ENCODE measurements around the gene OR10A7. TPM values are rescaled to one million over a fixed set of nuclear protein-coding genes. Genes with fewer than 3 reads are reported as not detected.

The OR10A7 gene
- total RNA-seq, 1 experiment from 2014 or later = not detected

GRCh38 chr12:55226523-55226922, 5.7 kb downstream of the OR10A7 start:
- Mint-ChIP-seq H3K4me1 (ENCODE audit: insufficient read depth, unreplicated experiment) (no peaks in the 10 kb centered on the region), H3K27me3 (ENCODE audit: insufficient read depth, unreplicated experiment) (peaks cover 71% of the 10 kb centered on the region), H3K36me3 (ENCODE audit: insufficient read depth, unreplicated experiment) (no peaks in the 10 kb centered on the region), H3K27ac (ENCODE audit: low read depth, unreplicated experiment) (no peak overlapping the region), H3K4me3 (ENCODE audit: unreplicated experiment) (no peak overlapping the region), H3K9me3 (ENCODE audit: unreplicated experiment) (no peaks in the 10 kb centered on the region)
- DNase-seq (ENCODE audit: unreplicated experiment) = no peak
- intact Hi-C loops (cut with micrococcal nuclease) = no loop called here
- BruUV-seq (replicated peaks) = no TSS peak
- CTCF ChIA-PET = no interaction called here
- no peak for TF ChIP-seq CTCF (IDR thresholded peaks at IDR 0.05; ENCODE audit: unreplicated experiment)
- POLR2A ChIA-PET = no interaction called here

GRCh38 chr12:55227643-55228042, 6.8 kb downstream of the OR10A7 start:
- ChIA-PET CTCF (interaction anchor here (0.7 kb wide), 1 partner anchor 512 kb away, joined by 3 read pairs; no protein-coding TSS in a partner anchor), POLR2A (interaction anchor here (0.8 kb wide), 1 partner anchor 782 kb away, joined by 3 read pairs; no protein-coding TSS in a partner anchor)
- no TSS peak for BruUV-seq (replicated peaks)

GRCh38 chr12:55244309-55244708, 23.5 kb downstream of the OR10A7 start, which contains the start of gene OR6C74:
Gene OR6C74, plus strand, starts transcription at chr12:55244609. Its CDS starts 2,679 bp downstream, at chr12:55247288.
- Mint-ChIP-seq H3K4me3 (ENCODE audit: unreplicated experiment) (no peak within 1 kb of the TSS), H3K27me3 (ENCODE audit: insufficient read depth, unreplicated experiment) (peaks cover 89% of the 10 kb centered on the region)
- intact Hi-C loops (cut with micrococcal nuclease) = no loop called here

More at GRCh38 chr12:55227643-55228042, 6.8 kb downstream of the OR10A7 start:
- H3K27ac Mint-ChIP-seq (ENCODE audit: low read depth, unreplicated experiment) = no peak overlapping the region
- no peaks in the 10 kb centered on the region for H3K36me3 Mint-ChIP-seq (ENCODE audit: insufficient read depth, unreplicated experiment)
- no peaks in the 10 kb centered on the region for H3K9me3 Mint-ChIP-seq (ENCODE audit: unreplicated experiment)
- peaks cover 71% of the 10 kb centered on the region for H3K27me3 Mint-ChIP-seq (ENCODE audit: insufficient read depth, unreplicated experiment)
- intact Hi-C loops (cut with micrococcal nuclease) = no loop called here
- no peak for TF ChIP-seq CTCF (IDR thresholded peaks at IDR 0.05; ENCODE audit: unreplicated experiment)
- DNase-seq (ENCODE audit: unreplicated experiment) = no peak
- H3K4me3 Mint-ChIP-seq (ENCODE audit: unreplicated experiment) = no peak overlapping the region
- H3K4me1 Mint-ChIP-seq (ENCODE audit: insufficient read depth, unreplicated experiment) = no peaks in the 10 kb centered on the region

GRCh38 chr12:55246159-55246558, 25.3 kb downstream of the OR10A7 start:
- CTCF ChIA-PET = no interaction called here
- POLR2A ChIA-PET = no interaction called here

More at GRCh38 chr12:55244309-55244708, 23.5 kb downstream of the OR10A7 start, which contains the start of gene OR6C74:
- BruUV-seq (replicated peaks) = no TSS peak
- no peaks in the 10 kb centered on the region for H3K4me1 Mint-ChIP-seq (ENCODE audit: insufficient read depth, unreplicated experiment)
- no peaks in the 10 kb centered on the region for H3K36me3 Mint-ChIP-seq (ENCODE audit: insufficient read depth, unreplicated experiment)
- ChIA-PET CTCF (interaction anchor here (0.7 kb wide), 1 partner anchor 375 kb away, joined by 3 read pairs; no protein-coding TSS in a partner anchor), POLR2A (no interaction called here)
- DNase-seq (ENCODE audit: unreplicated experiment) = no peak
- no peak within 1 kb of the TSS for H3K27ac Mint-ChIP-seq (ENCODE audit: low read depth, unreplicated experiment)
- H3K9me3 Mint-ChIP-seq (ENCODE audit: unreplicated experiment) = no peaks in the 10 kb centered on the region
- TF ChIP-seq CTCF (IDR thresholded peaks at IDR 0.05; ENCODE audit: unreplicated experiment) = no peak

More at GRCh38 chr12:55246159-55246558, 25.3 kb downstream of the OR10A7 start:
- Mint-ChIP-seq H3K9me3 (ENCODE audit: unreplicated experiment) (no peaks in the 10 kb centered on the region), H3K4me1 (ENCODE audit: insufficient read depth, unreplicated experiment) (no peaks in the 10 kb centered on the region), H3K4me3 (ENCODE audit: unreplicated experiment) (no peak overlapping the region), H3K36me3 (ENCODE audit: insufficient read depth, unreplicated experiment) (no peaks in the 10 kb centered on the region), H3K27ac (ENCODE audit: low read depth, unreplicated experiment) (no peak overlapping the region), H3K27me3 (ENCODE audit: insufficient read depth, unreplicated experiment) (peaks cover 84% of the 10 kb centered on the region)
- intact Hi-C loops (cut with micrococcal nuclease) = no loop called here
- BruUV-seq (replicated peaks) = no TSS peak
- no peak for DNase-seq (ENCODE audit: unreplicated experiment)
- no peak for TF ChIP-seq CTCF (IDR thresholded peaks at IDR 0.05; ENCODE audit: unreplicated experiment)

All from MCF 10A (cell line).